ENCODE measurements around the gene FREM1. TPM values are rescaled to one million over a fixed set of nuclear protein-coding genes. Genes with fewer than 3 reads are reported as not detected.

FREM1 gene
- total and polyA plus RNA-seq, 2 donors (not counting 1 experiment from before 2014, with no cell fraction given), result not detected

DNA sequence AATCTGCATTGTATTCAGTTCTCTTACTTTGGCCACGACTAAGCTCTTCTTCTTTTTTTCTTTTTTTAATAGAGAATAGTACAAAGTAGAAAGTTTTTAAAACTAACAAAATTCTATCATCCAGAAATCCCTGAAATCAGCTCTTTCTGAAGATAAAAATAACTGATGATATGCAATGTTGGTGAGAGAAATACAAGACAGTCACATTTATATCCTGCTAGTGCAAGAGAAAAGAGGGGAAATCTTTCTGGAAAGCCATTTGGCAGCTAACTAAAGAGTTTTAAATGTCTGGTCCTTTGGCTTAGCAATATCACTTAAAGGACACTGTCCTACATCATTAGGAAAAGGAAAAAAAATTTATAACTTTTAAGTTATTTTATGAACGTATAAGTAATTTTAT lies 27.0 kb upstream of the FREM1 start:
- H3K4me2 ChIP-seq (replicated peaks; ENCODE audit: low read depth, low read length, poor library complexity, severe bottlenecking), result no peak overlapping the region
- intact Hi-C loops (cut with micrococcal nuclease), result no loop called here
- Mint-ChIP-seq H3K9me3 (ENCODE audit: insufficient read depth) (no peaks in the 10 kb centered on the region), H3K4me1 (no peaks in the 10 kb centered on the region), H3K4me3 (no peak overlapping the region), H3K27me3 (no peaks in the 10 kb centered on the region), H3K27ac (no peak overlapping the region)
- TF ChIP-seq EZH2 (IDR thresholded peaks at IDR 0.05; ENCODE audit: borderline replicate concordance, insufficient read depth, low read depth, low read length, poor library complexity, severe bottlenecking), result no peak
- TF ChIP-seq, protein P1, sequence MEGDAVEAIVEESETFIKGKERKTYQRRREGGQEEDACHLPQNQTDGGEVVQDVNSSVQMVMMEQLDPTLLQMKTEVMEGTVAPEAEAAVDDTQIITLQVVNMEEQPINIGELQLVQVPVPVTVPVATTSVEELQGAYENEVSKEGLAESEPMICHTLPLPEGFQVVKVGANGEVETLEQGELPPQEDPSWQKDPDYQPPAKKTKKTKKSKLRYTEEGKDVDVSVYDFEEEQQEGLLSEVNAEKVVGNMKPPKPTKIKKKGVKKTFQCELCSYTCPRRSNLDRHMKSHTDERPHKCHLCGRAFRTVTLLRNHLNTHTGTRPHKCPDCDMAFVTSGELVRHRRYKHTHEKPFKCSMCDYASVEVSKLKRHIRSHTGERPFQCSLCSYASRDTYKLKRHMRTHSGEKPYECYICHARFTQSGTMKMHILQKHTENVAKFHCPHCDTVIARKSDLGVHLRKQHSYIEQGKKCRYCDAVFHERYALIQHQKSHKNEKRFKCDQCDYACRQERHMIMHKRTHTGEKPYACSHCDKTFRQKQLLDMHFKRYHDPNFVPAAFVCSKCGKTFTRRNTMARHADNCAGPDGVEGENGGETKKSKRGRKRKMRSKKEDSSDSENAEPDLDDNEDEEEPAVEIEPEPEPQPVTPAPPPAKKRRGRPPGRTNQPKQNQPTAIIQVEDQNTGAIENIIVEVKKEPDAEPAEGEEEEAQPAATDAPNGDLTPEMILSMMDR (IDR thresholded peaks at IDR 0.05), result no peak
- CTCF ChIA-PET, result no interaction called here
- H3K4me3 ChIP-seq (ENCODE audit: control extremely low read depth in 1 of 5, extremely low read depth in 1 of 5, insufficient read depth in 1 of 5, low read depth in 2 of 5, low read length in 4 of 5), result no peak overlapping the region
- no CpG with 5 or more reads among the region's 2 CpGs for WGBS (ENCODE audit: insufficient coverage)
- H2AFZ ChIP-seq (ENCODE audit: insufficient read depth, low read depth, low read length, poor library complexity, severe bottlenecking), result no peak overlapping the region
- H3K9me3 ChIP-seq (ENCODE audit: control extremely low read depth in 1 of 3, control insufficient read depth in 2 of 3, insufficient read depth in 1 of 3, low read length in 2 of 3), result no peaks in the 10 kb centered on the region
- no peak for DNase-seq
- no peak for ATAC-seq (ENCODE audit: low read depth)
- H3K27me3 ChIP-seq (replicated peaks in 1 of 4; ENCODE audit: control extremely low read depth in 1 of 4, control insufficient read depth in 3 of 4, insufficient read depth in 4 of 4, low read length in 3 of 4), result no peaks in the 10 kb centered on the region
- no peaks in the 10 kb centered on the region for H4K20me1 ChIP-seq (ENCODE audit: control insufficient read depth, insufficient read depth, low read length, poor library complexity, severe bottlenecking)
- POLR2A ChIA-PET, result no interaction called here
- no peaks in the 10 kb centered on the region for H3K79me2 ChIP-seq (ENCODE audit: control insufficient read depth, insufficient read depth, low read length)
- no peak overlapping the region for H3K27ac ChIP-seq (ENCODE audit: low read length in 2 of 2)
- H3K9ac ChIP-seq (ENCODE audit: low read length), result no peak overlapping the region
- no peaks in the 10 kb centered on the region for H3K36me3 ChIP-seq (replicated peaks in 1 of 2; ENCODE audit: control extremely low read depth in 1 of 2, control insufficient read depth in 1 of 2, extremely low read depth in 1 of 2, insufficient read depth in 2 of 2, low read length in 1 of 2)
- no peaks in the 10 kb centered on the region for H3K4me1 ChIP-seq (ENCODE audit: control insufficient read depth in 2 of 2, insufficient read depth in 2 of 2, low read length in 2 of 2)

DNA sequence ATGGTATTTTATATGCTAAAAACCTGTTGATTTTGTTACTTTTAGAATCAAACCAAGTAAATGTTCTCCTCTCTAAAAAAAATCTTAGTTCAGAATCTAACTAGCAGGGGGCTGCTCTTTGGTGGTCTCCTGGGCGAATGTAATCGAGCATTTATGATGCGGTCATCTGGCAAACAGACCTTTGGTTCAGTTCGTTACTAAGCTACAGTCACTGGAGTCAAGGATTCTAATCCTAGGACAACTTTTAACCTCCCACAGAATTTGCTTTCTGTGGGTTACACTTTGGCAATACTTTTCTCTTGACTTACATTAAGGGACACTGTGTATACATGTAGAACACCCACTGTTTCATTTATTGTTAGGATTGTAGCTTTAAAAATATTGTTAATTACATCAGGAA lies 26.3 kb upstream of the FREM1 start:
- H3K9me3 Mint-ChIP-seq (ENCODE audit: insufficient read depth), result no peaks in the 10 kb centered on the region
- Histone ChIP-seq H3K79me2 (ENCODE audit: control insufficient read depth, insufficient read depth, low read length) (no peaks in the 10 kb centered on the region), H3K27me3 (replicated peaks in 1 of 4; ENCODE audit: control extremely low read depth in 1 of 4, control insufficient read depth in 3 of 4, insufficient read depth in 4 of 4, low read length in 3 of 4) (no peaks in the 10 kb centered on the region), H3K27ac (ENCODE audit: low read length in 2 of 2) (no peak overlapping the region), H3K9ac (ENCODE audit: low read length) (no peak overlapping the region), H3K36me3 (replicated peaks in 1 of 2; ENCODE audit: control extremely low read depth in 1 of 2, control insufficient read depth in 1 of 2, extremely low read depth in 1 of 2, insufficient read depth in 2 of 2, low read length in 1 of 2) (no peaks in the 10 kb centered on the region), H3K4me2 (replicated peaks; ENCODE audit: low read depth, low read length, poor library complexity, severe bottlenecking) (no peak overlapping the region), H3K9me3 (ENCODE audit: control extremely low read depth in 1 of 3, control insufficient read depth in 2 of 3, insufficient read depth in 1 of 3, low read length in 2 of 3) (no peaks in the 10 kb centered on the region), H3K4me3 (ENCODE audit: control extremely low read depth in 1 of 5, extremely low read depth in 1 of 5, insufficient read depth in 1 of 5, low read depth in 2 of 5, low read length in 4 of 5) (no peak overlapping the region), H2AFZ (ENCODE audit: insufficient read depth, low read depth, low read length, poor library complexity, severe bottlenecking) (no peak overlapping the region), H3K4me1 (ENCODE audit: control insufficient read depth in 2 of 2, insufficient read depth in 2 of 2, low read length in 2 of 2) (no peaks in the 10 kb centered on the region), H4K20me1 (ENCODE audit: control insufficient read depth, insufficient read depth, low read length, poor library complexity, severe bottlenecking) (no peaks in the 10 kb centered on the region)
- ChIA-PET POLR2A (no interaction called here), CTCF (no interaction called here)
- 91% methylated on average over 4 of the region's 4 CpGs for WGBS (ENCODE audit: insufficient coverage)
- no peak overlapping the region for H3K4me3 Mint-ChIP-seq
- ATAC-seq (ENCODE audit: low read depth) (no peak), DNase-seq (no peak)
- H3K27me3 Mint-ChIP-seq, result no peaks in the 10 kb centered on the region
- TF ChIP-seq, protein P1 (IDR thresholded peaks at IDR 0.05), result no peak
- no peak for TF ChIP-seq EZH2 (IDR thresholded peaks at IDR 0.05; ENCODE audit: borderline replicate concordance, insufficient read depth, low read depth, low read length, poor library complexity, severe bottlenecking)
- intact Hi-C loops (cut with micrococcal nuclease), result no loop called here
- no peak overlapping the region for H3K27ac Mint-ChIP-seq
- H3K4me1 Mint-ChIP-seq, result no peaks in the 10 kb centered on the region
